Heart left ventricle (tissue), 13 donors: ENCODE results near the gene POLE3.
"Not testable (repeated sequence)": the region's sequence is repeated elsewhere in the genome, so short reads cannot be mapped to it uniquely, and the experiment has no call there.

Source experiments
- POLR2A ChIP-seq, 2 donors: fragments of 450-650 bp; IDR thresholded peaks; one replicate each; pipeline ENCODE4 v1.6.1; 2017; ENCODE audit warnings: antibody characterized with exemption in 2 of 2, mild to moderate bottlenecking in 2 of 2, moderate library complexity in 2 of 2
- TF ChIP-seq, protein P1 (sequence below), 12 donors: fragments of 200-600 bp; sonication (generic) in 4 of 12; IDR thresholded peaks; one replicate each; pipeline versions ENCODE4 v1.5.0 to v1.8.0; 2018 to 2022; ENCODE audit warnings: antibody characterized with exemption in 12 of 12, mild to moderate bottlenecking in 5 of 12
- donor health status: ischemic (EF 13 %, LVEDD 7.1; RV severe dilation, severe dysfunction).
- donor health status: DM: no; HTN: yes; CAD: no.
- donor health status: DM: no; HTN: no; CAD: no.
- donor health status: ischemic (EF 25% LVEDD 6.9; RV normal size, moderate dysfunction).
- donor health status: ischemic (EF 25% LVEDD 5.7; RV mildly dilated, moderate dysfunction).
- donor health status: ischemic (EF 35%, LVEDD 5.7; RV mildly dilated, moderate dysfunction).
- donor health status: nonischemic (EF 11% LVEDD 7.7; RV severe dilation, severe dysfunction).
- donor health status: DM: yes; HTN: yes; CAD: no.
- donor health status: PGD.
- donor health status: ischemic (EF 29% LVEDD 5.4; RV normal size, mild dysfunction).
- donor health status: nonischemic (EF 23%, LVEDD 6.1; RV moderate dilation, normal function).

DNA sequence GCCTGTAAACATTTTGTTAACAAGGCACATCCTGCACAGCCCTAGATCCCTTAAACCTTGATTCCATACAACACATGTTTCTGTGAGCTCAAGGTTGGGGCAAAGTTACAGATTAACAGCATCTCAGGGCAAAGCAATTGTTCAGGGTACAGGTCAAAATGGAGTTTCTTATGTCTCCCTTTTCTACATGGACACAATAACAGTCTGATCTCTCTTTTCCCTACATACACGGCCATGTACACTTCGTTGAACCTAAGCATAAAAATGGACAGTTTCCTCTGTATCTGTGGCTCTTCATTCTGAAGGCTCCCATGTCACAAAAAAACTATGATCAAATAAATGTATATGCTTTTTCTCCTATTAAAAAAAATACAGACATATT lies 30.7 kb downstream of the POLE3 start:
- TF ChIP-seq, protein P1, sequence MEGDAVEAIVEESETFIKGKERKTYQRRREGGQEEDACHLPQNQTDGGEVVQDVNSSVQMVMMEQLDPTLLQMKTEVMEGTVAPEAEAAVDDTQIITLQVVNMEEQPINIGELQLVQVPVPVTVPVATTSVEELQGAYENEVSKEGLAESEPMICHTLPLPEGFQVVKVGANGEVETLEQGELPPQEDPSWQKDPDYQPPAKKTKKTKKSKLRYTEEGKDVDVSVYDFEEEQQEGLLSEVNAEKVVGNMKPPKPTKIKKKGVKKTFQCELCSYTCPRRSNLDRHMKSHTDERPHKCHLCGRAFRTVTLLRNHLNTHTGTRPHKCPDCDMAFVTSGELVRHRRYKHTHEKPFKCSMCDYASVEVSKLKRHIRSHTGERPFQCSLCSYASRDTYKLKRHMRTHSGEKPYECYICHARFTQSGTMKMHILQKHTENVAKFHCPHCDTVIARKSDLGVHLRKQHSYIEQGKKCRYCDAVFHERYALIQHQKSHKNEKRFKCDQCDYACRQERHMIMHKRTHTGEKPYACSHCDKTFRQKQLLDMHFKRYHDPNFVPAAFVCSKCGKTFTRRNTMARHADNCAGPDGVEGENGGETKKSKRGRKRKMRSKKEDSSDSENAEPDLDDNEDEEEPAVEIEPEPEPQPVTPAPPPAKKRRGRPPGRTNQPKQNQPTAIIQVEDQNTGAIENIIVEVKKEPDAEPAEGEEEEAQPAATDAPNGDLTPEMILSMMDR (IDR thresholded peaks at IDR 0.05), result not testable (repeated sequence)
- not testable (repeated sequence) for TF ChIP-seq POLR2A (IDR thresholded peaks at IDR 0.05)
